RPMI8226 (cell line): ENCODE results near the gene LEMD1.
"Not testable (repeated sequence)": the region's sequence is repeated elsewhere in the genome, so short reads cannot be mapped to it uniquely, and the experiment has no call there.

Experiments
- DNase-seq: peaks from one replicate; pipeline ENCODE4 v3.0.0-alpha.2; 2015

LEMD1 gene

DNA sequence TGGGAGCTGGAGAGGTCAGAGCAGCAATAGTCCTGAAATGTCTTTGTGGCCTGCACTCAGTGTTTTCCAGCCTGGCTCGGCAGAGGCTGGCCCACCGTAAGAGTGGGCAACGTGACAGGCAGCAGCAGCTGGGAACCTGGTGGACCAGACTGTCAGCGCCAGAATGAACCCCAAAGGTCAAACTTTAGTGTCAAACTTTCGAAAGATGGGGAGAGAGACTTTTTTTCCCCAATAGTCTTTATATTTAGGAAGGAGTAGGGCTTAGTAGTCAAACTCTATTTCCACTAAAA, 23.7 kb upstream of the LEMD1 start:
- no peak for DNase-seq

DNA sequence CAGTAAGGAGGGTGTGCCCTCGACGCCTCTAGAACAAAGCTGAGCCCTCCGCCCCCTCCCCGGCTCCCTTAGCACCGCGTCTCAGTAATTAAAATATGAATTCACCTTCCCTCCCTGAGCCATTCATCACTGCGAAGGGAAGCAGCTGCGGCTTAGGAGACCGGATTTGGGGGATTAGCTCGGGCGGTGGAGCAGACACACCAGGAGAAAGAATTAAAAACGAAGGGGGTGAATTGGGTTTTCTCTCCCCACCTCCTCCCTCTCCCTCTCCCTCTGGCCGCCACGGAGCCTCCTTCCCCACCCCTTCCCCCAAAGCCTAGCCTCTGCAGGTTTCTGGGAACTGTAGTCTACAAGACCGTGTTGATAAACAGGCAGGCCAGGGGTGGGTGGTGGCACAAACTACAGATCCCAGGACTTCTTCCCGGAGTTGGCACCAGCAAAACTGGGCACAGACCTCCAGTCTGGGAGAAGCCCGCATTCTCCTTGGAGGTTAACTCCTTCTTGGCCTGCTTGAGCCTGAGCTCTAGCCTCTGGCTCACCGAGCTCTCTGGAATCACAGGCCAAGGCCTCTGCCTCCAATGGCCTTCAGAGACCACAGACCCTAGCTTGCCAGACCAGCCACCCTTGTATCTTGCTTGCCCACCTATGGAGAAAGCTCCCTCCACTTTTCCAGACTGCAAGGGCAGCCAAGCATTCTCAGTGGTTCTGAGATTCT, 23.2 kb upstream of the LEMD1 start:
- no peak for DNase-seq

DNA sequence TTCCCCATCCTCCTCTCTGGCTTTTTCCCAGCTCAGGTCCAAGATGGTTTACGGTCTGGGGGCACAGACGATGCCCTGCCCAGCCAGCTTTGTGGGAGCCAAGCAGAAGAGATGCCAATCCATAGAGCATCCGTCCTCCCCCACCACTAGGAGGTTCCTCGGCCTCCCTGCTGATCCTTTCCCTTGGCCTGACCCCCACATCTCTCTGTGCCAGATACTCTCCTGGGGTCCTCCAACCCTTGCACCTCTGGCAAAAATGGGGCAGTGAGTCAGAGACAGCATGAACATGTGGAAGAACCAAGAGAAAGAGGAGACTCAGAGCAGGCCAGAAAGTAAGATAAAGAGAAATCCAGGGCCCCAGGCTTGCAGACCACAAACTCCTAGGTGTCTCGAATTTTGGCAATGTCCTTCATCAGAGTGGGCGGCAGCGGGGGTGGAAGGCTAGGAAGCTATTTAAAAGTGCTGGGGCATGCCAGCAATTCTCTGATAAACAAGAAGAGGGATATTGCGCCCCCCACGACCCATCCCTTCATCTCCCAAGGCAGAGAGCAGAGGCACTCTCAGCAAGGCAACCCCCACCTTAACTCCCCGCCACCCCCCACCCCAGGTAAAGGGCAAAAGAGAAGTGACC, 22.6 kb upstream of the LEMD1 start:
- DNase-seq, result no peak

DNA sequence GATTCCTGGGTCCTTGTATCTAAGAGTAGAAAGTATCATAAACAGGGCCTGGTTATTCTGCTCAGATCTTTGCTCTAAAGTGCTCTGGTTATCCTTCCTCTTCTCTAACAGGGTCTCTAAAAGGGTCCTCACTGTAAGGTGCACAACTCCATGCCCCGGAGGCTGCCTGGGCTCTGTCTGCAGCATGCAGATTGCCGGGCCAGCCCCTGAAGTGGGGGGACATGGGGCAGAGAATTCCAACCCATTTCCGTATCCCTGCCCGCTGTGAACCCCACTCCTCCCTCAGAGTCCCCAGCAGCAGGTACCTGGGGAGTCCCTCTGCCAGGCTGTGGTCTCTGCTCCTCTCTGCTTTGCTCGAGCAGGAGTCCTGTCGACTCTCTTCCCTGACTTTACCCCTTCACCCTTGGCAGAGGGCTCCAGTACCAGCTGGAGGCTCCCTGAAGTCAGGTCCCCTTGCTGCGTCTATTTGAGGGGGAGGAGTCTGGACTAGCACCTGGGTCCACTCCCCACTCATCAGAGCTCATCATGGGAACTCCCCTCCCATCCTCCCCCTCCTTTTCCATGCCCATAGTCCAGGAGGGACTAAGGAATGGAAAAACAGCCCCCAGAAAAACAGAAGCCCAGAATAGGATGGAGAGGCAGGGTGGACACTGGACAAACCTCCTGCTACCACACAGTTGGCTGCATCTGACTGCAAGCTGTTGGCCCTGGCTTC, 21.9 kb upstream of the LEMD1 start:
- no peak for DNase-seq

DNA sequence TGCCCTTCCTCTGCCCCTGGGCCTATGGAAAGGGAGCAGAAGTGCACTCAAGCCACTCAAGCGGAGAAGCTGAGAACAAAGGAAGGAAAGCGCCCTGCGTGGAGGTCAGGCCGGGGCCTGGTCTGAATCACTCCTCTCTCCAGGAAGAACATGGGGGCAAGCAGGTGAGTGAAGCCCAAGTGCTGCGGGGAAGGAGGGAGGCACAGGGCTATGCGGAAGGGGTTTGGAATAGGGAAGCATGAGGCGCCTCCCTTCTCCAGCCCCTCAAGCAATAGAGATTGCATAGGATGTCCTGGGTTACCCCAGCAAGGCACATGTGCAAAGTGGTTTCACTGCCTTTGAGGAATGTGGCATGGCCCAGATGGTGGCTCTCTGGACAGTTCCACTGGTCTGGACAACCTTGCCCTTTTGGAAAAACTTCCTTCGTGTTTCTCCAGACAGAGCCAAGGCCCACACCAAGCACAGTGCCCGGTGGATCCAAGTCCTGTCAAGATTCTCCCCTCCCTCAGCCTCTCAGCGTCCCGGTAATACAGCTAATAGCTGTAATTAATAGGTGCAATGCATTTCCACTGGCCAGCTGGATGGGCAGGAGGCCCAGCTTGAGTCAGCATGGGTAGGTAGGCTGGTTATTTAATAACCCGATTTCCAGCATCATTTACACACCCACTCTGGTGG, 20.3 kb upstream of the LEMD1 start:
- DNase-seq, result no peak

DNA sequence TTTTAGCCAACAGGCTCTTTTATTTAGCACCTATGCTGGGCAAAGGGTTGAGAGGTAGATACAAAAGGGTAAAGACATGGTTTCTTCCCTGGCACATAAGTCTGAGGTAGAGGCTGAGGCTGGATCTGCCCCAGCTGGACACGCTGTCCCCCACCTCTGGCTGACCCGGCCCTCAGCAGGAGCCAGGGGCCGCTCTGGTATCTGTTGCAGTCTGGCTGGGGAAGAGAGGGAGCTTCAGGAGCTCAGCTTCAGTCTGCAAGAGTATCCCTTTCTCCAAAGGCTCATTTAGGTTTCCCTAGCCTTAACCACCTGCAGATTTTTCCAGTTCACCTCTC, 19.8 kb upstream of the LEMD1 start:
- no peak for DNase-seq

DNA sequence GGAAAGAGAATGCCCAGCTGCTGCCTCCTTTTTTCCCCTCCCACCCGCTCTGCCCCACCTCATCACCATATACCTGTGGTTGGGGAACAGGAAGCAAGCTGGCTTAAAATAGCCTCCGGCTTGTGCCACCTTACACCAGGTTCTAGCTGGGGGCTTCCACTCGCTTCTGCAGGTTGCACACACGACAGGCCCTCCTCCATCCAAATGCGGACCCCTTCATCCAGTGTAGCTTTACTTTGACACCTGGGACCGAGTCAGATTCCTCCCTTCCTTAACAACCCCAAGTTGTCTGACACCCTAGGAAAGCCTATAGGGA, 19.4 kb upstream of the LEMD1 start:
- DNase-seq, result no peak

DNA sequence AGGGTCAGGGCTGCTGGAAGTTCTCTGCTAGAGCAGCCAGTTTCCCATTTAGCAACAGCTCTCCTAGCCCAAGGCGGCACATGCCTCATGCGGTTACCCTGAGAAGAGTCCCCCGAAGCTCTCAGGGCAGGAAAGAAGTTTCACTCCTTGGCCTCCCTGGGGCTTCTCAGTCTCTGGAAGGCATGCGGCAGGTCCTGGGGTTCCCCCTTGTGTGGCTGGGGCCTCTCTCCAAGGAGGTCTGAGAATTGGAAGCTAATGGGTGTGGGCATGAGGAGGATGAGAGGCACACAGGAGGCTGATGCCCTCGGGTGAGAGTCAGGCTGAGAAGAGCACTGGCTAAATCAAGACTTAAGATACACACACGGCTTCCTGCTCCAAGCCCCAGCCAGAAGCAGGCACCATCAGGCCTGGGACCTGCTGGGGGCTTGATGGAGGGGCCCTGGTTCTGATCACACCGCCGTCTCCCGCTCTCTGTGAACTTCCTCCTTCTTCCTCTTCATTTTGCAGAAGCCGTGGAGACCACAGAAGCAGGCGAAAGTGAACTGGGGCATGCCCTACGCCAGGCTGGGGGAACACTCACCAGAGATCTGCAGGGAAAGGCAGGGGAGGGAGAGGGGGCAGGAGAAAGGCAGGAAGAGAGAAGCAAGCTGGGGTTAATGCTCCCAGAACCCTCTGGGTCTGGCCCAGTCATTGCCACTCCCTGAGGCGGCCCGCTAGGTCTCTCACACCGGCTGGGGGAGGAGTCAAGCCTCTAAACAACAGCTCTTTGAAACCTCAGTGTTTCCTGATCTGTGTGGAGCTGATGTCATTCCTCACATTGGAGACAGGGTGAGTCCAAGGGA, 18.8 kb upstream of the LEMD1 start:
- peak; percentile 87 for DNase-seq

DNA sequence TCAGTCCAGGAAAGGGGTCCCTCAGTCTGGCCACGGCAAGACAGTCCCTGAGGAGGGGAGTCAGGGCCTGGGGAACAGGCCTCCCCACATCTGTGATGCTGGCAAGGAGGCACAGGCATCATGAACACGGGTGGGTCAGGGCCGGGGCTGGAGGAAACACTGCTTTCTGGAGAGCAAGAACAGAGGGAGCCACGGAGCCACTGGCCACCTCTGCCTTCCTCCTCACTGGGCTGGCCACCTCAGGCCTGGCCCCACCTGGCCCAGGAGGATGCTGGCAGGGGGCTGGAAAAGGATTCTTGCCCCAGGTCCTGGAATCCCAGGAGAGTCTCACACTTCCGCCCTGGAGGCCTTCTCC, 18.2 kb upstream of the LEMD1 start:
- no peak for DNase-seq

DNA sequence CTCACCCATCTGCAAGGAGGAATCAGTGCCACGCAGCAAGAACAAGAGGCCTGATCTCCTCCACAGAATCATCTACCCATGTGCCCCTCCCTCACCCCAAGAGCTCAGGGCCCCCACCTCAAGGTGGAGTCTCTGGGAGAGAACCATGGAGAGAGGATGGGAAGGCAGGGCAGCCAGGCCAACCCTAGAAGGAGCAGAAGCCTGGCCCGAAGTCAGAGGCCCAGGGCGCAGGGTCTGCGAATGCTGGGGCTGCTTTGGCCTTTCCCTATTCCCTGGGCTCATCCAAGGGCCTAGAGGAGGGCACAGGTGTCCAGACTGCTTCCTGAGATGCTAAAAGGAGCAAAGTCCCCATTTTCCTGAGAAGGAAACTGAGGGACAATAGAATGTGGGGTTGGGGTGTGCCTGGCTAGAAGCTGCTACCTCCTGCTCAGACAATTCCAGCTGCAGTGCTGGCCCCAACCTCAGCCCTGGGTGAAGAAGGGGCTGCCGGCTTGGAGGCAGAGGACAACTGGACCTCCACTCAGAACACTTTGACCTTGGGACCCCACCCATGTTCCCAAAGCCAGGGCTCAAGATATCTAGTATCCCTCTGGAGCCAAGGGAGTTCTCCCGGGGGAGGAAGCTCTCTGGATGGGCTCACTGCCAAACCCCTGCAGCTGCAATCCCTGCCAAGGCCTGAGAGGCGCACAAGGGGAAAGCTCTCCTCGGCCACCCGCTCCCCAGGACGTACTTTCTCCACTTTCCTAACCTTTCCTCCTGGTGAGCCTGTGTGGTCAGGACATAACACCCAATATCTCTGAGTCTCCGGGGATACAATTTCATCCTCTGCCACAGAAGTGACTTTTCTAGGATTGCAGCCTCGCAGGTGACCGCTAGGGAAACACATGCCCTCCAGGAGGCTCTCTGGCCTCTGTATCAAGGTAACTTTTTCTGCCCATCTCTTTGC, 16.6 kb upstream of the LEMD1 start:
- DNase-seq, result peak; percentile 72

DNA sequence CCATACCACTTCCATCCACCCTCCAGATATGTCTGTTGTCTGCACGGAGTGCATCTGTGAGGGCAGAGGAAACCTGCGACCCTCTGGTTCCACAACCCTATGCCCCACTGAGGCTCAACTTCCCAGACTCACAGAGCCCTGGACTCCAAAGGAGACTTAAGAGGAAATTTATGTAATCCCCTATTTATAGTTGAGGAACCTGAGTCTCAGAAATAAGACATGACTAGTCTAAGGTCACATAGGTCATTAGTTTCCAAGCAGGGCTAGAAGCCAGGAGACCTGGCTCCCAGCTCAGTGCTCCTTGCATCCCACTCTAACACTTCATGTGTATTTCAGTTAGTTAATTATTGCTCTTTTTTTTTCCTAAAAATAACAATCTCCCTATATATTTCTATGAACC, 15.7 kb upstream of the LEMD1 start:
- DNase-seq, result no peak

DNA sequence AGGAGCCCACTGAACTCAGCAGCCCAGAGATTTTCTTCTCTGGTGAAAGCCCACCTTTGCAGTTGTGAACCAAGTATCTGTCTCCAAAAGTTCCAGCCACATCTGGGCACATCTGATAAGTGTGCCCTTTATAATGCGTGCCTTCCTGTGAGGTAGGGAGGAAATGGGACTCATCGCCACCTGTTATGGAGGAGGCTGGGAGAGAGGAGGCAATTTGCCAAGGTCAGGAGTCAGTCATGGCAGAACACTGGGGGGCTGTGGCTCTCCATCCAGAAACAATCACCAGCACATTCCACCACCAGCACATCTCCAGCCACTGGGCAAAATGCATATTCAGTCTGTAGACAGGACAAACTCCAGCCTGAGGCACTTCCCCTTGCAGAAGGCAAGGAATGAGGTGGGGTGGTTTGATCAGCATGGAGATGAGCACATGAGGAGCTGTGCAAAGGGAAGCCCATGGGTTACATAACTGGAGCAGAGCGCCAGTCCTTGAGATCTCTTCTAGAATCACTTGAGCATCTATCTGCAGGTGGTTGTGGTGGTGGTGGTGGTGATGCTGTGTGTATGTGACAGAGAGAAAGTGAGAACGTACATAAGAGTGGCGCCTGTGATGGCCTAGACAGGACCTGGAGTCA, 15.0 kb upstream of the LEMD1 start:
- peak; percentile 39 for DNase-seq

DNA sequence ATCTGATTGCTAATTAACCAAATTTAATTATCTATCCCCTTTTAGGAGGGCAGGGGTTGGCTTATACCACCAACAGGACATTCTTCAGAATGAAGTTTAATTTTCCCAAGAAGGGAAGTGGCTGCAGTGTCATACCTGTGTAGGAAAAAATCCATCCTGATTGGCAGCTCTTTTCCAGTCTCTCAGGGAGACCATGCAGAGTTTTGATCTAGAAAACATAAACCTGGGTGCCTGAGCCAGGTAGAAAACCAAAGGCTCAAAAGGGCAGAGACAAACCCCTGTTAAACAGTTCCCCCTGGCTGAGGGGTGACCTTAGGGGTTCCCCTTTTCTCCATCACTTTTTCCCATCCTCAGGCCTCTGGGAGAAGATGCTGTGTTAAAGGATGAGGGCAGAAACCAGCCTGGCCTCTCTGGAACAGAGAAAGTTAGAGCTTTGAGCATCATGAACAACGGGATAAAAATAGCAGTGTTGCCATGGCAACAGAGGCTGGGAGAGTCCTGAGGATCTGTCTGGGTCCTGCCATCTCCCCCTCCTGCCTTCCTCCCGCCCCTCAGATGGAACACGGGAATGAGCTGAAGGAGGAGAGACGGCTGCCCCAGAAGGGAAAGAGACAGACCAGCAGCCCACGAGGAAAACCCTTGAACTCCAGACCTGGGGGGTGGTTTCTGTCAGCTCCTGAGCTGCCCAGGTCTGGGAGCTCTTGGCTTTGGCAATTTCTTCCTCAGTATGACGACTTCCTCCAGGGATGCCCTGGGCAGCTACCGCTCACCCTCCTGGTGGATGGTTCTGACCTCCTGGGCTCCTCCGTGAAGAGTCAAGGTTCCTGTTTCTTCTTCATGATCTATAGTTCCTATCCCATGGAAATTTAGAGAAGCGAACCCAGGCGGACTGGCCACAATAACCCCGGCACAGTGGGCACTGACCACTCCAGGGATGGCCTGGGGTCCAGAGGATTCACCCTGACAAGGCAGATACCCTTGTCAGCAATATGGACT, 14.0 kb upstream of the LEMD1 start:
- DNase-seq, result no peak

DNA sequence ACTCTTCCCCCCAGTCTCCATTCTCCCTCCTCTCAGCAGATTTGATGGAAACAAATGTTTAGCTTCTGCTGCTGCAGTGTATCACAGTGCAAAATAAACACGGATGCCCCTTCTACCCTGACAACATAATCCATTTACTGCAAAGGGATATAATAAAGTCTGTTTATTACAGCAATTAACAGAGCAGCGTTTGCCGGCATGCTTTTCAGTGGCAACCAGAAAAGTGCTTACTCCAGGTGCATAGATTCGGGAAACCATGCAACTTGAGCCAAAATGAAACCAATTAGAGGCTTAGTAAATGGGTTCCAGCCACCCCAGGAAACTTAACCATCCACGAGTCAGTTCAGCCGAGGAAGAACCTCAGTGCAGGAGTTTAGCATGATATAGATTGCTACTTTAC, 12.9 kb upstream of the LEMD1 start:
- DNase-seq, result peak; percentile 82

DNA sequence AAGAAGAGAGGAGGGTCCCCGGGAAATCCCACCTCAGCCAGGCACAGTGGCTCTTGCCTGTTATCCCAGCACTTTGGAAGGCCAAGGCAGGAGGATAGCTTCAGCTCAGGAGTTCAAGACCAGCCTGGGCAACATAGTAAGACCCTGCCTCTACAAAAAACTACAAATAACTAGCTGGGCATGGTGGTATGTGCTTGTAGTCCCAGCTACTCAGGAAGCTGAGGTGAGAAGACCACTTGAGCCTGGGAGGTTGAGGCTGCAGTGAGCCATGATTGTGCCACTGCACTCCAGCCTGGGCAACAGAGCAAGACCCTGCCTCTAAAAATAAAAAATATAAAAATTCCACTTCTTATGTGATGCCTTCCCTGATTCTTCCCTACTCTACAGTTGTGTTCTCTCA, 10.8 kb upstream of the LEMD1 start:
- DNase-seq, result not testable (repeated sequence)

DNA sequence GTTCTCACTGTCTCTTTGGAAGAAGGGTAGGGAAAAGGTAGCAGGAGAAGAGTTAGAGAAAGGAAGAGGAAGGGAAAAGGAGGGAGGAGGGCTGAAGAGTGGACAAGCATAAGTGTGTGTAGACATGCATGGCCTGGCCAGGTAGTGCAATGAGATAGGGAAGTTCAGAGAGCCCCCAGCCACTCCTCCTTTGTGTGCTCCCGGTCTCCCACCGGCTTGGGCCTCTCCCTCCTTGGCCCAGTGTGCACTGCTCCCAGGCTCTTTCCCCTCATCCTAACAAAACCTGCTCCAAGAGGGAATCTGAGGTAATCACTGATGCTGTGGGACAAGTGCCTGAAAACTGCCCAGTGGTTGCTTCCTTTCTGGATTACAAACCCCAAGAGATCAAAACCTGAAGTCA, 10.3 kb upstream of the LEMD1 start:
- no peak for DNase-seq

DNA sequence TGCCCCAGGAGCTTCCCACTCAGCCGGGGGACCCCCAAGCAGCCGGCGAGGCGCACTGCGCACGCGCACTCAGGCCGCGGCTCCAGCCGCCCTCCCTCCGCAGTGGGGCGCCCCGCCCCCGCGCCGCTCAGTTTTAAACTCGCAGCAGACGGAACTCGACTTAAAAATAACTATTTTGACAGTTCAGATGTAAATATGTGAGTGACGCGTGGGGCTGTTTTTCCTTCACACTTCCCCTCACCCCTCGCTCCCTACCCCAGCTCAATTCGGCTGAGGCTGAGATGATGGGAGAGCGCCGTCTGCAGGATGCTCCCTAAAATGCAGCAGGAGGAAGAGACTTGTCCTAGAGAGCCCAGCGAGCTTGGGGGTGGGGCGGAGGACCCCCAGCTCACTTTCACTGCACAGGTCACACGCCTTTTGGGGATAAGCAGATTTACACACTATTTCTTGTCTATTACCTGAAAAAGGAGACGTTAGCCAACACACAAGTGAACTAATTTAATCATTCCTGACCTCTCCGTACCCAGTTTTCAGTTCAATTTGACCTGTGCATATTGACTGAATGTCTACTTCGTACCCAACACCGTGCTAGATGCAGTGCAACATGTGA, 8.9 kb upstream of the LEMD1 start:
- peak; percentile 58 for DNase-seq

DNA sequence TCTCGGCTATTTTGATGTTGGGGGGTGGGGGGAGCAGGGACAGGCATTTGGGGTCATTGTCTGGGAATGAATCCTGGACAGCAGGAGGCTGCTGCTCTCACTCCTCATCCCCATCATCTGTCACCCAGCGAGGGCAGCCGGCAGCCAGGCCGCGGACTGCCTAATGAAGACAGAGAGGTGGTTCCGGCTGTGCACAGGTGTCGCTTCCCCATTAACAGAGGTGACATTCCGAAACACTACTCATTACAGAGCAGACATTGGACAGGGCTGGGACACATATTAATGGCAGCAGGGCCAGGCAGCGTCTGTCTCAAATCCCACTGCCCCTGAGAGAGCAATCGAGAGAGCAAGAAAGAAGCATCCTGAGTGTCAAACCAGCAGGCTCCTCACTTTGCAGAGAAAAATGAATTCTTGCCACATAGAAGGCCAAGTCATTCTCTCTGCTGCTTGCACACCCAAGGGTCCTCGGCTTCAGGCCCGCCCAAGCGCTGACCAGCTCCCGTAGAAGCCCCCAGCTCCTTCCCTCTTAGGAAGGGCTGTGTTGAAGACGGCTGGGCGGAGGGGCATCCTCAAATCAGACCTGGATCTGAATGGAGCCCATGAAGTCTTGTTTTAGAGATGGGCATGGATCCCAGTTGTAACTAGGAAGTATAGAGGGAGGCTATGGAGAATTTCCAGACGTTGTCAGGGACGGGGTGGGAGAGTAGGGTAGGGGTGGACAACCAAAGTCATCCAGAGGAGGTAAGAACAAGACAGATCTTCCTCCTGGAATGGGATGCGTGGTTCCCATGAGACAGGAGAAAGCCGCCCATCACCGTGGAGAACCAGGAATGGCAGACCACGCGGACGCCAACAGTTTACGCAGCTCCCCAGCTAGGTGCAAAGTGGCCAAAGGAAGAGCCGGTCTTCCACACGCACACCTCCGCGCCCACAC, 8.2 kb upstream of the LEMD1 start:
- no peak for DNase-seq
